ENCODE data around the gene SLC18A2.

DNA sequence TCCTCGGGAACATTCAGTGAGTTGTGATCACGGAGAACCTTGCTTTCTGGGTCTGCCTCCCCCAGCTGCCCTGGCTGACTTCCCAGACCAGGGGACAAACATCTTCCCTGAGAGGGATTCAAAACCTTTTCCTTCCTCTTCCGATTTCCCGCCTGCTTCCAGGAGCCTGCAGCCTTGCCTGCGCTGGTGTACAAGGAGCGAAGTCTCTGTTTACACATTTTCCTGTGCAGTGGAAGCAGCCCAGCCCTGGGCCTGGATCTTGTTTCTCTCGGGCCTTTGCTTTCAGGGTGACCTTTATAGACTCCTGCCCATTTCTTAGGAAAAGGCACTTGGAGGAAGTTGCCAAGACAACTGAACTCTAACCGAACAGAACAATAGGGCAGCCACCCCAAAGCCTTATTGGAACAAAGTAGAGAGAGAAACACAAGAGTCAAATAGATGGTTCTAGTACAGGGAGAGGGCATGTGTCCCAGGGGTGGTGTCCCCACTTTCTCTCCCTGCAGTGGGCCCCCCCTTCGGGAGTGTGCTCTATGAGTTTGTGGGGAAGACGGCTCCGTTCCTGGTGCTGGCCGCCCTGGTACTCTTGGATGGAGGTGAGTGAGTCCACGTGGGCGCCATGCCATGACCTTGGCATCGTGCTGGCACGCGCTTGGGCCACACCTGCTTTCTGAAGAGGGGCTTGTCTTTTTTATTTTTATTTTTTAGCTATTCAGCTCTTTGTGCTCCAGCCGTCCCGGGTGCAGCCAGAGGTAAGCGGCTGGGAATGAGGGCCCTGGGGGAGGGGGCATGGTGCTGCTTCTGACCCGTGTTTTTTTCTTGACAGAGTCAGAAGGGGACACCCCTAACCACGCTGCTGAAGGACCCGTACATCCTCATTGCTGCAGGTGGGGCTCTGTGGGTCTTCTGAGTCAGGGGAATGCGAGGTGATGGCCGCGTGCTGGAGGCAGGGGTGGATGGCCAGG is 14.1 kb downstream of the SLC18A2 start:
- TF ChIP-seq CTCF (IDR thresholded peaks at IDR 0.05): no peak
- no peak for TF ChIP-seq SIN3A (IDR thresholded peaks at IDR 0.05; ENCODE audit: borderline replicate concordance, insufficient read depth, low read depth, low read length)
- no peak for TF ChIP-seq POLR2AphosphoS5 (IDR thresholded peaks at IDR 0.05; ENCODE audit: low read depth, low read length)
- TF ChIP-seq, protein P1, sequence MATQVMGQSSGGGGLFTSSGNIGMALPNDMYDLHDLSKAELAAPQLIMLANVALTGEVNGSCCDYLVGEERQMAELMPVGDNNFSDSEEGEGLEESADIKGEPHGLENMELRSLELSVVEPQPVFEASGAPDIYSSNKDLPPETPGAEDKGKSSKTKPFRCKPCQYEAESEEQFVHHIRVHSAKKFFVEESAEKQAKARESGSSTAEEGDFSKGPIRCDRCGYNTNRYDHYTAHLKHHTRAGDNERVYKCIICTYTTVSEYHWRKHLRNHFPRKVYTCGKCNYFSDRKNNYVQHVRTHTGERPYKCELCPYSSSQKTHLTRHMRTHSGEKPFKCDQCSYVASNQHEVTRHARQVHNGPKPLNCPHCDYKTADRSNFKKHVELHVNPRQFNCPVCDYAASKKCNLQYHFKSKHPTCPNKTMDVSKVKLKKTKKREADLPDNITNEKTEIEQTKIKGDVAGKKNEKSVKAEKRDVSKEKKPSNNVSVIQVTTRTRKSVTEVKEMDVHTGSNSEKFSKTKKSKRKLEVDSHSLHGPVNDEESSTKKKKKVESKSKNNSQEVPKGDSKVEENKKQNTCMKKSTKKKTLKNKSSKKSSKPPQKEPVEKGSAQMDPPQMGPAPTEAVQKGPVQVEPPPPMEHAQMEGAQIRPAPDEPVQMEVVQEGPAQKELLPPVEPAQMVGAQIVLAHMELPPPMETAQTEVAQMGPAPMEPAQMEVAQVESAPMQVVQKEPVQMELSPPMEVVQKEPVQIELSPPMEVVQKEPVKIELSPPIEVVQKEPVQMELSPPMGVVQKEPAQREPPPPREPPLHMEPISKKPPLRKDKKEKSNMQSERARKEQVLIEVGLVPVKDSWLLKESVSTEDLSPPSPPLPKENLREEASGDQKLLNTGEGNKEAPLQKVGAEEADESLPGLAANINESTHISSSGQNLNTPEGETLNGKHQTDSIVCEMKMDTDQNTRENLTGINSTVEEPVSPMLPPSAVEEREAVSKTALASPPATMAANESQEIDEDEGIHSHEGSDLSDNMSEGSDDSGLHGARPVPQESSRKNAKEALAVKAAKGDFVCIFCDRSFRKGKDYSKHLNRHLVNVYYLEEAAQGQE (IDR thresholded peaks at IDR 0.05; ENCODE audit: insufficient read depth in 1 of 2, low read depth in 2 of 2, low read length in 1 of 2): no peak
